GF-D8 (cell line): ENCODE data around the gene GPRC5C.

Experiments
- DNase-seq: peaks from one replicate; lab custom pipeline; 2025; lab: John Stamatoyannopoulos, UW

Gene GPRC5C

DNA sequence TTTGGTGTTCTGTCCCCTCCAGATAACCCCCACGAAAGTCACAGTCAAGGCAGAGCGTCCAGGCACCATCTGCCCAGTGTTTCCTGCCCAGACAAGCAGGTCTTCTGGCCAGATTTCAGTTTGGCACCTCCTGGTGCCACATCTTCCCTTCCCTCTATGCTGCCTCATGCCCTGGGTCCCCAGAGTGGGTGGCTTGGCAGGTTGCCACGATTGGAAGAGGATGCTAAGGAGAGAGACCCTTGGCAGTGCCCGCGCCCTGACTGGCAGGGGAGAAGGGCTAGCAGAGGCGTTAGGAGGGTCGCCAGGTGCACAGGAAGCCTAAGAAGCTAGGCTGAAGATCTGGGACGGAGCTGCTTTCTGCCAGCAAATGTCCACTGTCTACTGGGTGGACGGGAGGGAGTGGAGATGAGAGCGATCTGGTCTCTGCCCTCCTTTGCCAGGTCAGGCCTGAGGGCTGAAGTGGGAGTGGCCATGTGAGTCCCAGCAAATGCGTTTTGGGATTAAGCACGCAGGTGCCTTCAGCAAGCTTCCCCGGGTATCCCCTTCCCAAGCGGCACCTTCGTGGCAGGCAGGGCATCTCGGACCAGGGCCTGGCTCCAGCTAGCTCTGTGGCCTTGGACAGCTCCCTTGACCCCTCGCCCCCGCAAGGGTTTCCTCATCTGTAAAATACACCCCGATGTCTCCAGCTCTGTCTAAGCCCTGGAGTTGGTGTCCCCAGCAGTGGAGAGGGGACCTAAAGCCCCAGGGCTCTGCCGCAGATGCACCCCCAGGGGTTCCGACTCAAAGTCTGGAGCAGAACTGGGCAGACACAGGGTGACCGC, 21.2 kb downstream of the GPRC5C start:
- DNase-seq, result no peak

DNA sequence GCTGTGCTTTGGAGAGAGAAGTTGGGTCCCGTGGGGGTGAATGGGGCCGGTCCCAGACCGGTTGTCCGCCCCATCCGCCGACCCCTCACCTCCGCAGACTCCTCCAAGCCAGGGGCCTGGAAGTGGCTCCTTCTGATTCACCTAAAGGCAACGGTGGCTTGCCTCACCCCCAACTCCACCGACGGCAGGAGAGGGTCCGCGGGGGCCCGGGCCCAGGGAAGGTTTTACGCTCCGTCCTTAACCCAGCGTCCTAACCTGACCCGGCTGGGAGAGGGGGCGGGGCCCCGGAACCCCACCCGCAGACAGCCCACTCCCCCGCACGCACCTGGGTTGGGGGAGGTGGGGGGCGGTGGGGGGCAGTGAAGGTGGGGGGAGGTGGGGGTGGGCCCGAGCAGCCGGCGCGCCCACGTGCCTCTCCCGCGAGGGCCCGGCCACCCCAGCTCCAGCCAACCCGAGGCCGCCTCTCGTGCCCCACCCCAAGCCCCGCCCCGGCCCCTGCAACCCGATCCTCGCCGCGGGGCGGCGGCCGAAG, 21.8 kb downstream of the GPRC5C start:
- DNase-seq, result no peak

DNA sequence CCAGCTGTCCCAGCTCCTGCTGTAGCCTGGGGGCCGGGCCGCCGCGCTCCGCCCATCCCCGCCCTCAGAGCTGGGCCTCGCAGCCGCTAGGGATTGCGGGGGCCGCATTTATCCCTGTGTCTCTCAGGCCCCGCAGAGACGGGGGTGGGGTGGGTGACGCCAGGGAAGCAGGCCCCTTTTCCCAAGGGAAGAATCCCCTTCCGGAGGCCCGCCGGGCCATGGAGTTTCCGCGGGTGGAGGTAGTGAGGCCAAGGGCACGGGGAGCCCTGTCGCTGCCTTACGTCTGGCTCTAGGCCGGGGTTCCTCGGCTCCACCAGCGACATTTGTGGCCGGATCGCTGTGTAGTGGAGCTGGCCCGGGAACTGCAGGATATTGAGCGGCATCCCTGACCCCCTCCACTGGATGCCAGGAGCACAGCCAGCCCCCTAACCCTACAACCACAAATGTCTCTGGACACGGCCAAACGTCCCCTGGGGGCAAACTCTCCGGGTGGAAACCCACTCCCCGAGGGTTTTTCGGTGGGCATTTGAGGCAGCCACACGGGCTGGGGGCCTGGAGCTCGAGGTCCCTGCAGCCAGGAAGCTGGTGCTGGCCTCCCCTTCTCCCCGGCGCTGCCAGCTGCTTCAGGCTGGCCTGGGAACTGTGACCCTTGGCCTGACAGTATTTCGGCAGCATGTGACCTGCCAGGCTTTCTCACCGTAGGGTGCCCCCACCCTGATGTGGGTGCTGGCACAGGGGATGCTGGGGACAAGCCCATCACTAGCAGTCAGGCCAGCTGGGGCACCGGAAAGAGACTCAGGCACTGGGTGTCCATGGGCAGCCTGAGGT, 22.5 kb downstream of the GPRC5C start:
- DNase-seq, result peak; percentile 12

DNA sequence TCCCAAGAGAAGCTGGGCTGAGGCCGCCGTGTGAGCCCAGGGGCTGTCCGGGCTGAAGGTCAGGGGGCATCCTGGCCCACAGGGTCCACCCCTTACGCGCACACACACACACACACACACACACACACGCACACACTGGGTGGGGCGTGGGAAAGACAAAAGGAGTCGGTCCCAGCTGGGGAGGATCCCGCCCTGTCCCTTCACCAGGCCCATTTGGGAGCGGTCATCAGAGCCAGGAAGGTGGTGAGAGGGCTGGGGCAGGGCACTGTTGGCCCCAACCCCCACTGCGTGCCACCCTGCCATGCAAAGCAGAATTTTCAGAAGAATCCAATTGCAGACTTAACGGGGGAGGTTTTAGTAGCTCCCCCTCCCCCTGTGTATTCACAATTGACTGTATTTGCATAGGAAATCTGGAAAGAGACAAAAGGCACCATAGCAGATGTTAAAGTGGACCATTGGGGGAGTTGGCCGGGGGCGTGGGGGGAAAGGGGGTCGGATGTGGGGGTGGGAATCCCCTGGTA, 23.2 kb downstream of the GPRC5C start:
- DNase-seq, result no peak

DNA sequence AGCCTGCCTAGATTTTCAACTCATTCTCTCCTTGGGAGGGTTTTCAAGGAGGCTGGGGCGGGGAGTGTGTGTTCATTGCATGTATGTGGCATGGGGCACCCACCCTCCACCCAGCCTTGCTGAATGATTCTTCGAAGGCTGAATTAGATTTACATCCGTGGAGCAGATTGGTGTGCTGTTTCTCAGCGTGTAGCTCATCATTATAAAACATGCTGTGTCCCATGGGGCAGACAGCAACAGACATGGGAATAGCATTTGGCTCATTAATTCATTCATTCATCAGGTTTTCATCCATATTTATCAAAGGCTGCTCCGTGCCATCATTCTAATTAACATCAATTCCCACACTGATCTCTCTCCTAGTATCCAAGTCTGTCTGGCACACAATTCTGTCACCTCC, 23.9 kb downstream of the GPRC5C start:
- no peak for DNase-seq

DNA sequence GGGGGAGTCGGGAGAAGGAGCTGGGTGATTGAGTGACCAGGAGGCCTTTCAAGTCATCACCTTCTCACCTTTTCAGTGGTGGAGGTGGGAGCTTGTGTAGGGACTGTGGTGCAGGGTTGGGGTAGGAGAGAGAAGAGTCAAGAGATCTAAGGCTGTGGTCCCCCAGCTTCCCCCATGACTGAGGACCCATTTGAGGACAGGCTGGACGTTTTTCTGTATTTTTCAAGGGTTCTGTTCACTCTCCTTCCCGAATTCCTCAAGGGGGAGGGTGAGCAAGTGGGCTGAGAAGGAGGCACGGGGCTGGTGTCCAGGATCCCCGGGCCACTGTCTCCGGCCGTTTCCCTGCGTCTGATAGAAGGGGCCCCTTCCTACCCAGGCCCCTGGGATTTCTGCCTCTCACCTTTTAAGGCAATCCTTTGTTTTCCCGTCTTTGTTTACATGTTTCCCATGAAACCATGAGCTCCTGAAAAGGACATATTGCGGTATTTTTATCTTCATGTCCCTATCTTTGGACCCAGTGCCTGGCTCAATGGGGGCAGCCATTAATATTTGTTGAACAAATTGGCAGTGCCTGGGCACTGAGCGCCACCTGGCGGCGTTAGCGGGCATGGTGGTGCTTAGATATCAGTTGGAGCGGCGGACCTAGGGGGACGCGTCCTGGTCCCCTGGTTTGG, 25.4 kb downstream of the GPRC5C start:
- DNase-seq, result no peak

DNA sequence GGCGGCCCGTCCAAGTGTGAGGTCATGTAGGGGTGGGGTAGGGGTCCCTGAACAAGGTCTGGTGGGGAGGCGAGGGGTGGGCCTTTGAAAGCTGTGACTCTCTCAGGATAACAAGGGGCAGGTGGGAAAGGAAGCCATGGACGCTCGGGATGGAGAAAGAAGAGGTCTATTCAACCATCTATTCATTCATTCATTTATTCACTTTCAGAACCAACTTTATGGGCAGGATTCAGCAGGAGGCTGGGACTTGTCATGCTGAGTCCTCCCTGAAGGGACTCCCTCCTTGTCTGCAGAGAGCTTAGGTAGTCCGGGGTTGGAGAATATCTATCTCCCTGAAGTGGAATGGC, 25.9 kb downstream of the GPRC5C start:
- no peak for DNase-seq

DNA sequence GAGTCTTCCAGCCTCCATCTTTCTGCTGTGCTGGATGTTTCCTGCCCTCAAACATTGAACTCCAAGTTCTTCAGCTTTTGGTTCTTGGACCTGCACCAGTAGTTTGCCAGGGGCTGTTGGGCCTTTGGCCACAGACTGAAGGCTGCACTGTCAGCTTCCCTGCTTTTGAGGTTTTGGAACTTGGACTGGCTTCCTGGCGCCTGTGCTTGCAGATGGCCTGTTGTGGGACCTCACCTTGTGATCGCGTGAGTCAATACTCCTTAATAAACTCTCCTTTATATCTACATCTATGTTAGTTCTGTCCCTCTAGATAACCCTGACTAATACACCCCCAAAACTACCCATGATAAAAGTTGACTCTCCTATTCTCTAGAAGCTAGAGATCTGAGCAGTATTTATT, 26.9 kb downstream of the GPRC5C start:
- no peak for DNase-seq

DNA sequence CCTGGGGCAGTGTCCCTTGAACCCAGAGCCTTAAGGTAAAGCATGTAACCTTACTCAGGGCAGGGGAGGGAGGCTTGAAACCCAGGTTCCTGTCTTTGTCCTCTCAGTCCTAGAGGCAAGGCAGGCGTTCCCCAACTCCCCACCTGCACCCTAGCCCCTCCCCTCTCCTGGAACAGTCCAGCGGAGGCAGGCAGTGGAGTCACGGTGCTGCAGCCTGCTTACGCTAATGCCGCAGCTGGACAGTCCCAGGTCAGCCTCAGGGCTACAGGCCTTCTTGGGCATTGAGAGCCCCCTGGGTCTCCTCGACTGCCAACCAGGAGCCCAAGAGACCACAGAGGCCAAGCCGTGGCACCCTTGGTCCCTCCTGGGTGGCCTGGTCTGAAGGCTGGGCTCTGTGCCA, 27.7 kb downstream of the GPRC5C start:
- no peak for DNase-seq

DNA sequence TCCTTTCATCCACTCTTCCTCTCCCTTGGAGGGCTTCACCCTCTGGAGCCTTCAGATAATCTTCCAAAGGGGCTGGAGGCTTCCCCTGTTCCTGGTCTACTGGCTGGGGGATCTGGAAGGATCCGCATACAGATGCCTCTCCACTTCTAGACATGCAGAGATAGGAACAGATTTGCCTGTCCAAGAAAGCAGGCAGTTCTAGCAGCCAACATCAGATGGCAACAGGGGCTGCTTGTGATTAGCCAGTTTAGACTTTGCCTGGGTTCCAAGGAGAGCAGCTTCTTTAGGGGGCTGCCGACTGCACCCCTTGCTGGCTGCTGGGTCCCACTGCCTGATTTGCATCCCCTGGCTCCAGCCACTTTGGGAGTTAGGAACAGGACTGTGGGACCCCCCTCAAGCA, 28.4 kb downstream of the GPRC5C start:
- DNase-seq, result no peak

DNA sequence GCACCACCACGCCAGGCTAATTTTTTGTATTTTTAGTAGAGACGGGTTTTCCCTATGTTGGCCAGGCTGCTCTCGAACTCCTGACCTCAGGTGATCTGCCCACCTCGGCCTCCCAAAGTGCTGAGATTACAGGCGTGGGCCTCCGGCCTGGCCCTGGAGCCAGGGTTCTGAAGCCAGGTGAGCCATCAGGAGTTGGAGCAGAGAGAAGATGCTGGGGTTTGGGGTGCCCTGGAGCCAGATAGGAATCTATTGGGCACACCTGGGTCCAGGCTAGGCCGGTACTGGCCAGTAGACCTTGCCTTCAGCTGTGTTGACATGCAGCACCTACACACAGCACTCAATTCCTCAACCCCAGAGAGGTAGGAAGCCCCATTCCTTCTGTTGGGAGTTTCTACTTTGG, 29.1 kb downstream of the GPRC5C start:
- no peak for DNase-seq

DNA sequence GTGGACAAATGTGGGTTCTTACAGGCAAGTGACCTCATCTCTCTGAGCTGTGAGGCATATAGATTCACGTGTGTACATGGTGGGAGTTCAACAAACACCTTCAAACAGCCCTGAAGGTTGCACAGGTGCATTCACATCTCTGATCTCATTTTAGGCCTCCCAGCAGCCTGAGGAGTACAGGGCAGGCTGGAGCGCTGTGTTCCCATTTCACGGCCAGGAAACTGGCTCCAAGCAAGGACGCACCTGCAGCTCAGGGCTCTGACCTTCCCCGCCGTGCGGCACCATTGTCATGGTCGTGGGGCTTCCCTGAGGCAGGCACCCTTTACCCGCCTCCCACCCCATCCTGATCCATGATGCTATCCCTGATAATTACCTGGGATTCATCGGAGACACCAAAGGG, 29.7 kb downstream of the GPRC5C start:
- DNase-seq, result no peak

DNA sequence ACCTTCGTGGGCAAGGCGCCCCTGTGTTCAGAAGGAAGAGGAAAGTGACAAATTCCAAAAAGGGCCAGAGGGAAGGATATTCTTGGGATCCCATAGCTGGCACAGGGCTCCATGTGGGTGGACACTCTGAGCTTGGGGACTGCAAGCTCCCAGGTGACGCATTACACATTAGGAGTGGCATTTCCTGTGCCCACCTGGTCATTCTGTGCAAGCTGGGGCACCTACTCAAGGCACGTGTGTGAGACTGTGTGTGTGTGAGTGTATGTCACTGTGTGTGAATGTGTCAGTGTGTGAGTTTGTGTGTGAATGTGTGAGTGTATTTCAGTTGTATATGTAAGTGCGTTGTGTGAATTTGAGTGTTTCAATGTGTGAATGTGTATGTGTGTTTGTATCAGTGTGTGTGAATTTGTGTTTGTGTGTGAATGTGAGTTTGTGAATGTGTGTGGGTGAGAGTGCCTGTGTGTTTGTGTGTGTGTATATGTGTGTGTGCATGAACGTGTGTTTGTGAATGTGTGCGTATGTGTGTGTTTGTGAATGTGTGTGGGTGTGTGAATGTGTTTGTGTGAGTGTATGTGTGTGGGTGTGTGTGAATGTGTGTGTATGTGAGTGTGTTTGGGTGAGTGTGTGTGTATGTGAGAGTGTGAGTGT, 33.0 kb downstream of the GPRC5C start:
- DNase-seq, result no peak

DNA sequence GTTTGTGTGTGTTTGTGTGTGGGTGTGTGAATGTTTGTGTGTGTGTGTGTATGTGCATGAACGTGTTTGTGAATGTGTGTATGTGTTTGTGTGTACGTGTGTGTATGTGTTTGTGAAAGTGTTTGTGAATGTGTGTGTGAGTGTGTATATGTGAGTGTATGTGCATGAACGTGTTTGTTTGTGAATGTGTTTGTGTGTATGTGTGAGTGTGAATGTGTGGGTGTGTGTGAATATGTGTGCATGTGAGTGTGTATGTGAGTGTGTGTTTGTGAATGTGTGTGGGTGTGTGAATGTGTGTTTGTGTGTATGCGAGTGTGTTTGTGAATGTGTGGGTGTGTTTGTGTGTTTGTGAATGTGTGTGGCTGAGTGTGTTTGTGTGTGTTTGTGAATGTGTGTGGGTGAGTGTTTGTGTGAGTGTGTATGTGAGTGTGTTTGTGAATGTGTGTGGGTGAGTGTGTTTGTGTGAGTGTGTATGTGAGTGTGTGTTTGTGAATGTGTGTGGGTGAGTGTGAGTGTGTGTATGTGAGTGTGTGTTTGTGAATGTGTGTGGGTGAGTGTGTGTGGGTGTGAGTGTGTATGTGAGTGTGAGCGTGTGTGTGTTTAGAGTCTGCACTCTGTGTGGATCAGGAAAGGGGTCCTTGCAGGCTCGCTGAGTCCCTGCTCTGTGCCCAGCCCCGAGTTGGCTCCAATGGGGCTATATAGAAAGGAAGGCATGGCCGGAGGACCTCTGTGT, 33.7 kb downstream of the GPRC5C start:
- DNase-seq, result no peak

DNA sequence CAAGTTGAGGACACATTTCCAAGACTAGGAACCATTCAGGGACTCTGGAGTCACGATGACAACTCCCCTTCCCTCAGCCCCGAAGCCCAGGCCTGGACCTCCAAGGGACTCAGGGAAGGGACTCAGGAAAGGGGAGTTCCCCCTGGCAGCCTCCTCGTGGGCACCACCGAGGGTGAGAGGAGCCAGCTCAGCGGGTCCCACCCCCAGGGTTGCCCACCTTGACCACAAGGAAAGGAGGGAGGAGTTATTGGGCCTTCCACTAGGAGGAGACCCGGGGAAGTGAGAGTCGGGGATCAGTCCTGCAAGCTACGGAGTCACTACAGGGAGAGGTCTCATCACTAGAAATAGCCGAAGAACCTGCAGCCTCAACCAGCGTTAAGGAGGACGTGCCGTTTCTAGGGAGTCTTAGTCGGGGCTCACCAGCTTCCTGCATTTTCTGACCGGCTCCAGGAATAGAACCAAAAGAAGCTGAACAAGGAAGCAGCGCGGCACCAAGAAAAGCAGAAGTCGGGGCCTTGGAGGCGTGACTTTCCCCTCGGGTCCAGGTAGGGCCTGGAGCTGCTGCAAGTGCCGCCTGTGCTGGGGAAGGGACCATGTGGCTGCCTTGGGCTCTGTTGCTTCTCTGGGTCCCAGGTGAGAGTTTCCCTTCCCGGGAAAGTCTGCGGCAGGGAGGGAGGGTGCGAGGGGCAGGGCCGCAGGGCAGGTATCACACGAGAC, 34.4 kb downstream of the GPRC5C start, which contains the start of gene CD300A:
Gene CD300A (plus strand): TSS at position 524 of the 717 bp plus-strand sequence. CDS start 70 bp downstream, at position 594.
- DNase-seq, result peak; percentile 54

DNA sequence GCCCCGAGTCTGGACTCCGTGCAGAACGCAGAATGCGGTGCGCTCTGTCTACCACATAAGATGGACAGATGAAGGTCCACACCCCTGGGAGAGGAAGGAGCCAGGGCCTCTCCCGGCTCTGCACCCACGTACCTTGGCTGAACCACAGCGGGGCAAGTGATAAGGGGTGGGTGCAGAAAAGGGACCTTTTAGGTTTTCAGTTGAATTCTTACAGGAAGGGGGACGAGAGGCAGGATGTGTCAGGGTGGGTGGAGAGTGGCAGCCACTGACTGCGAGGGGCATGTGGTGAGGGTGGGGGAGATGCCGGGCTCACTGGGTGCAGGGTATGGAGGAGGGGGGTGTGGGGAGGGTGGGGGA, 34.9 kb downstream of the GPRC5C start:
- DNase-seq, result no peak

DNA sequence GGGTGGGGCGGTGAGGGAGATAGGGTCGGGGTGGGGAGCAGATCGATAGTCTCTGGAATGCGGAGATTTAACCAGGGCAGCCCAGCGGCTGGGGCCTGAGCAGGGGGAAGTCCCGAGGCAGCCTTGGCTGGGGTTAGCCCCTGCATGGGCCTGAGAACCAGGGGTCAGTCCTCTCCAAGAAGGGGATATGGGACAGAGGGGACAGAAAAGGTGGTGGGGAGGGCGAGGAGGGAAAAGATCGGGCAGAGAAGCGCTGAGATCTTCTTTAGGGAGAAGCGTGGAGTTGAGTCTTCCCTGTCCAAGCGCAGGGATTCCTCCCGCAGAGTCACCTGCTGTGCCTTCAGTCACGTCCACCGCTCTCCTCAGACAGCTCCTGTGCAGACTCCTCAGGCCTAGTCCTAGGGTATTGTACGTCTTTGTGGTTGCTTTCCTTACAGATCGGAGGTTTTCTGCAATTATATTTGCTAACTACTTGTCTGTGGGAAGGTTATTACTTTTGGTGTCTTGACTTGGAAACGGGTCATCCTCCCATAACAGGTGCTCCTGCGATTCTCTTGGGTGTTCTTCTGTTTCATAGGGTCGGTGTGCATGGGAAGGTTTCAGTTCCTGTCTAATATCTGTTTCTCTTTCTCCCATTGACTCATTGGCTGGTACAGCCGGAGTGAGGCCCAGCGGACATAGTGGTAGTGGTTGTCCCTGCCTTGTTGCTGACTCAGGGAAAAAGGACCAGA, 35.5 kb downstream of the GPRC5C start:
- no peak for DNase-seq

DNA sequence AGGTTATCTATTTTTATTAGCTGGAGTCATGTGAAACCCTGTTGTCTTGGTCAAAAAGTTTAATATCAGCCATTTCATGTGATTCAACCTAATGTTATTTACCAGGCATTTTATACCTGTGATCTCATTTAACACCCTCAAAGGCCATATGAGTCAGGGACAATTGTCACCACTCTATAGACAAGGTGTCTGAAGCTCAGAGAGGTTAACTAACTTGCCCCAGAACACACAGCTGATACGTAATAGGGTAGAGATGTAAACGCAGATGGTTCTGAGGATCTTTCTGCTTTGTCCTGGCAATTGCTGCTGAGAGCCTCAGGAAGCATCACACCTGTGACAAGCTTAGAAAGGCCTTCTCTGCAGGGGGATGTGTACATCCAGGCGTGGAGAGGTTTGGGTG, 39.5 kb downstream of the GPRC5C start:
- DNase-seq, result no peak

DNA sequence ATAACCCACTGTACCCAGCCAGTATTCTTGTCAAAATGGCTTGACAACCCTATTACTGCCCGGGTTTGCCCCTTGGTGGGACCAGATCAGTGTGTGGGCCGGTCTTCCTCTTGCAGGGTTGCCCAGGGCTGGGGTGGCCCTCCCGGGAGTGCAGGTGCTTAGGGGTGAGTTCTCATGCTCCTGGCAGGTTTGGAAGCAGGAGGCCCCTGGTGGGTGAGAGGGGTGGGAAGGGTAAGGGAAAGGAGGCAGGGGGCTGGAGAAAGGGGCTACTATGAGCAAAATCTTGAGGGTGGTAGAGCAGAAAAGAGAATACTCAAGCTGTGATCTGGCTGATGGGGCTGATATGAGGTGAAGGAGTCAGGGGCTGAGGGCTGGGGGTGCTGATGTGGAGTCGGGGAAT, 41.0 kb downstream of the GPRC5C start:
- no peak for DNase-seq

DNA sequence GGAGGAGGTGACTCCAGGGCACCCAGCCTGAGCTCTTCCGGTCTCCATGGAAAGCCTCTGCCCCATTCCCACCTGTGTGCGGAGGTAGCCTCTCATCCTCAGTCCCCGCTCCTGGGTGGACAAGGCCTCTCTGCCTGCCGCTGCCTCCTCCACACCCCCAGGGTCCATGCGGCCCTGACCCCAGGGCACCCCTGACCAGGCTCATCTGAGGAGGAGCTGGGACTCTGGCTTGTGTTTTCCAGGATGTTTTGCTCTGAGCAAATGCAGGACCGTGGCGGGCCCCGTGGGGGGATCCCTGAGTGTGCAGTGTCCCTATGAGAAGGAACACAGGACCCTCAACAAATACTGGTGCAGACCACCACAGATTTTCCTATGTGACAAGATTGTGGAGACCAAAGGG, 41.4 kb downstream of the GPRC5C start:
- no peak for DNase-seq
